NCI-H2227 (cell line): ENCODE measurements around the gene PHLDA2.

Experiments
- DNase-seq: peaks from one replicate; lab custom pipeline; 2025; ENCODE audit not compliant: unreplicated experiment; lab: John Stamatoyannopoulos, UW

PHLDA2 gene

DNA sequence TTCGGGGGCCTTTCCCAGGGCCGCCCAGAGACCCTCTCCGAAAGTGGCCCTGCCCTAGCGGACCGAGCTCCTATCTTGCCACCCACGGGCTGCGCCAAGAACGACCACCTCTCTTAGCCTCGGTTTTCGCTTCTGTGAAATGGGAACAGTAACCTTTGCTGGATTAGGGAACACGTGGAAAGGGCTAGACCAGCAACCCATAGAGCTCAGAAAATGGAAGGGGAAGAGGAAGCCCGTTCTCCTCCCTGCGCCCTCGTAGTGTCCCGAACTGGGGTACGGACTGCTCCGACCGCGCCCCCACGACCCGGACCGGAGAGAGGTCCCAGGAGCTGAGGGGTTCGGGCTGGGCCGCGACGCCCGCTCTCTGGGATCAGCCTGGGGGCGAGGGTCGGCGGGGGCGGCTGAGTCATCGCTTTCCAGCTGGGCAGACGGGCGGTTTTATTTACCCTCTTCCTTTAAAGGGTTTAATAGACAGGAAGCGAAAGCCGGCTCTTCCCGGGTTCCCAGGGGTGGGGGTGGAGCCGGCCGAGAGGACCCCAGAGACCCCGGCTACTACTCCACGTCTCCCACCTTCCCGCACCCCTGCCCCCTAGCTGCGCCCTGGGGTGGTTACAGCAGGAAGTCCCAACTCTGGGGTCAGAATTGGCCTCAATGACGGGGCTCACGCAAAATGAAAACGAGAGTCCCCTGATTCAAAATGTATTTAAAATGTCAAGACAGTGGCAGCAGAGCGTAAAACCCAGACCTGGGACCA lies 907 bp upstream of the PHLDA2 start:
- DNase-seq, result peak; percentile 42

DNA sequence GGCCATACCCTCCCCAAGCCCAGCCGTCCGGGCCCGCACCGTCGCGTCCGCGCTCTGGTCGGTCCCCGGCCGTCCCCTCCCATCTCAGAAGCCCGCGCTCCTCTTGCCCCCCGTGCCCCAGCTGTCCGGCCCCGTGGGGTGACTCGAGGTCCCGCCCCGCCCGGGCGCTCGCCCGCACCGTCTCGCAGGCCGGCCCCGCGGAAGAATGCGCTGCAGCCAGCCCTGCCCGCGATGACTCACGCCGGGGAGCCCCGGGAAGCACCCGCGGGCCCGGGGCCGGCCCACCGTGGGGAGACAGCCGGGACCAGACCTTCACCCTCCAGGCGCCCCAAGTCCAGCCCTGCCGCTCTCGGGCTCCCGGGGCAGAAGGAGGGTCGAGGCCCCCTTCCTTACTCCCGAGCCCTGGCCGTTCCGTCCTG lies 320 bp upstream of the PHLDA2 start:
- peak; percentile 62 for DNase-seq

DNA sequence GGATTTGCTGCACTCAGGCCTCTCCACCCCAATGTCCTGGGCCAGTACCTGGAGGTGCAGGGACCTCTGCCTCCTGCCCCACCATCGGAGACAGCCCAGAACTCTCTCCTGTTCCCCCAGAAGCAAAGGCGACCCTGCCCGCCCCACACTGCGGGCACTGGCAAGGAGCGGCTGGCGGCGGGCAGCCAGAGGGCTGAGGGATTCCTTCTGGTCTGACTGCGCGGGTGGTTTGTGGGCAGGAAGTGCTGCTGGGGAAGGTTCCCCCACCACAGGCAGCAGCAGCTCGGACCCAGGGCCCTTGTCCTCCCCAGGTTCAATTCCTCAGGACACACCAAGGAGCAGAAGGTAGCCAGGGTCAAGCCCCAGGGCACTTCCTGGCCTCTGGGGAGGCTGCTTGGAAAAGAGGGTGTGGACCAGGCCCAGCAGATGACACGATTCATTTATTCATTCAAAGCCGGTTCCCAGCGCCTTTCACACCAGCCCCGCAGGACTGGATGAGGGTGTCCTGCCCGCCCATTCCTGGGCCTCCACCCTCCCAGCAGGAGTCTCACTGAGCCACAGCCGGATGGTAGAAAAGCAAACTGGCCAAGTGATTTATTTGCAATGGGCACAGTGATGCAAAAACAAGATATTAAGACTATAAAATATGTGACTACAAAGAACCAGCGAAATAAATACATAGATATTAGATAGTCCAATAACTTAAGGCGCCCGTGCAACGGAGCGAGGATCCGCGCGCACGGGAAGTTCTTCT lies 1.2 kb downstream of the PHLDA2 start:
- DNase-seq, result peak; percentile 33

DNA sequence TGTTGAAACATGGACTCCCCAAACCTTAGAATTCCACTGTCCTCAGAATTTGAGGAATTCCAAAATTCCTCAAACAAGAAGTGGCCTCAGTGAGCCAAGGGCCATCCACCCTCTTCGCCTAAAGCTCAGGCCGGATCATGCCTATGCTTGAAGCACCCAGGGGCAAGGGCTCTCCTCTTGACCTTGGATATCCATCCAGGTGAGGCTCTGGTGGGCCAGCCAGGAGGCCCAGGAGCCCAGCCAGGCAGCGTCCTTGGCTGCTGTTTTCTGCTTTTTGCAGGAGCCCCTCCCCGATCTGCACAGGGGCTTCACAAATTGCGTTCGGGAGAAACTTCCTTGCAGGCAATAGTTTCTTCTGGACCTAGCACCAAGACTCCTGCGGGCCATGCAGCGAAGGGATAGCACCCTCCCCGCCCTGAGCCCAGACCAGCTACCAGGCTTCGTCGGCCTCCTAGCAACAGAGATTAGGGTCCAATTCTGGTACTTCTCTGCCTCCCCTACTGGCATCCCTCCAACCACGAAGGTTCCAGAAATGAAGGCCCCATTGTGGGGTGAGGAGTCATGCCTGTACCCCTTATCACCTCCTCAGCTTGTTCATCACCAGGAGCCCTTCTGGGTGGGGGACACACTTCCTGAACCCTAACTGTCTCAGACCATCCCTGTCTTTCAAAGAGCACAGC lies 2.0 kb downstream of the PHLDA2 start:
- DNase-seq, result no peak

DNA sequence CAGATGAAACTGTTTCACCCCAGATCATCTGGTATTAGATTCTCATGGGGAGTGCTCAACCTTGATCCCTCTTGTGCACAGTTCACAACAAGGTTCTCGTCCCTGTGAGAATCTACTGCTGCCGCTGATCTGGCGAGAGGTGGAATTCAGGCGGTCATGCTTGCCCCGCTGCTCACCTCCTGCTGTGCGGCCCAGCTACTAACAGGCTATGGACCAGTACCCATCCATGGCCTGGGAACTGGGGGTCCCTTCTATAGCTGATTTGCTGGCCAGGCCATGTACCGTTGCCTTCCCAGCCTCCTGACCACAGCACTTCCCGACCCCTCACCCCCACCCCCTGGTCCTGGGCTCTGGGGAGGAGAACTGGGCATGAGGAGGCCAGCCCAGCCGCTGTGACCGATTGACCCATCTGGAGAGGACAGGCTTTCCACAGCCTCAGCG lies 2.6 kb downstream of the PHLDA2 start:
- DNase-seq, result no peak

DNA sequence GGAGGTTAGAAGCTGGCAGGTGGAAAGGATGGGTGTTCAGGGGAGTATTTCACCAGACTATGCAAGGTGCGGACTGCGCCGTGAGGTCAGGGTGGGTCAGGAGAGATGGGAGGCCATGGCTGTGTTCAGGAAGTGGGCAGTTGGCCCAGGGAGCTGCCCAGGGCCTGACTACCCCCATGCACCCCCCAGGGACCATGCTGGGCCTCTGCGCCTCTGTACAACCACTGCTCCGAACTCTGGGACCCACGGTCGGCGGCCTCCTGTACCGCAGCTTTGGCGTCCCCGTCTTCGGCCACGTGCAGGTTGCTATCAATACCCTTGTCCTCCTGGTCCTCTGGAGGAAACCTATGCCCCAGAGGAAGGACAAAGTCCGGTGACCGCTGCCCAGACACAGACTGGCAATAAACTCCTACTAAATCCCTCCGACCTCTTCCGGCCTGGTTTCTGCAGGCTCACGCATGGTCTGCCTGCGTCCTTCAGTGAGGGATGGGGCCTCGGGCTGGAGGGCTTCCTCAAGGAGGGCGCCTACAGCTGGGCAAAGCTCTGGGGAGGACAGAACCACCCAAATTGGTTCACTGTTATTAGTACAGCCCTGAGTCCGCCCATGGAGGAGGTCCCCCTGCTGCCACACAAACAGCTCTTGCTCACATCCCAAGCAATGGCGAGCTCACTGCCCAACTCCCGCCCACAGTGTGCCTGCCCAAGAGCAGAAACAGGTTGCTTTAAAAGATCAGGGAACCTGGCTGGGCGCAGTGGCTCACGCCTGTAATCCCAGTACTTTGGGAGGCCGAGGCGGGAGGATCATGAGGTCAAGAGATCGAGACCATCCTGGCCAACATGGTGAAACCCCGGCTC lies 4.2 kb downstream of the PHLDA2 start:
- DNase-seq, result no peak

DNA sequence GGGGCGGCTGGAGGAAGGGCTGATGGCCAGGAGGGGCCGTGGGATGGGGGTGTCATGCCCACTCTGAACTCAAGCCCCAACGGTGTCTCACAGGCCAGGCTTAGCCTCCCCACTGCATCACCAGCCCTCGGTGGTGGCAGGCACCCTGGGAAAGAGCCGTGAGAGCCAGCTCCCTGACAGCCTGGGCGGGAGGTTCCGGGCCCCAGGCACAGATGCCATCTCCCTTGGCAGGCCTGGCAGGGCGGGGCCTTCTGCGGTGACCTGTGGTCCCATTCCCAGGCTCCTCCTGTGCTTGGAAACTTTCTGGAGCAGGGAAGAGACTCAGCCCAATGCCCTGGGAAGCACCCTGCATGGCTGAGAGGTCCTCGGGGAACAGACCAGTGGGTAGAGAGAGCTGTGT lies 4.8 kb downstream of the PHLDA2 start:
- no peak for DNase-seq

DNA sequence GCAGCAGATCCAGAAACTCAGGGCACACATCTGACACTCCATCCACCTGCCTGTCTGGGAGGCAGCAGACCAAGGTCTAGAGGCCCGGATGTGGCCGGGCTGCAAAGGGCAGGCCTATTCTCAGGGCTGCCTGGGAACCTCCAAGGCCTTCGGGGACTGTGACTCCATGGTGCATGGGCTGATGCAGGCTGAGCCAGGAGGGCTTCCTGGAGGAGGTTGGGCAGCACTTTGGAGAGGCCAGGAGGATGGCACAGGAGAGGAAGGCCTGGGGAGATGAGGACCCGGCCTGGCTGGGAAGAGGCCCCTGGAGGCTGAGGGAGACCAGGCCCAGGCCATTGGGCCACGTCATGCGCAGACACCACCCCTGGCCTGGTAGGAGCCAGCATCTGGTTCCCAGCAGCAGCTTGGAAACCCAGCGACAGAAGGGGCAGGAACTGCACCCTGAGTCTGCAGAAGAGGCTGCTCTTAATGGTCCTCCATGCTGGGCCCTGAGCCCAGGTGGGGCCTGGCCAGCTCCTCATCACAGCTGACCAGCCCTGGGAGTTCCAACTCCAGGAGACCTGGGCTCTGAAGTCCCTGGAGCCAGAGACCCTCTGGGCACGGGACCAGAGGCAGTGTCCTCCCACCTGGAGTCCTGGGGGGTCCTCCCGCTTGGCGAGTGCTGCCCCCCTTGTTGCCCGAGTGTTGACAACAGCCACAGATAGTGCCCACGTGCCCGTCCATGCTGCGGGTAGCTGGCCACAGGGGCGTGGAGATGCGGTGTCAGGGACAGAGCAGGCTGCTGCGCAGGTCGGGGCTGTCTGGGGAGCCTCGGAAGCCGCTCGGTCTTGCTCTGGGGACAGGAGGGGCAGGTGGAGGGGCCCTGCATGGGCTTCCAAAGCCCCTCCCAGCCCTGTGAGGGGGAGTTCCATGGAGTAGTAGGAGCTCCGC lies 5.5 kb downstream of the PHLDA2 start:
- no peak for DNase-seq

DNA sequence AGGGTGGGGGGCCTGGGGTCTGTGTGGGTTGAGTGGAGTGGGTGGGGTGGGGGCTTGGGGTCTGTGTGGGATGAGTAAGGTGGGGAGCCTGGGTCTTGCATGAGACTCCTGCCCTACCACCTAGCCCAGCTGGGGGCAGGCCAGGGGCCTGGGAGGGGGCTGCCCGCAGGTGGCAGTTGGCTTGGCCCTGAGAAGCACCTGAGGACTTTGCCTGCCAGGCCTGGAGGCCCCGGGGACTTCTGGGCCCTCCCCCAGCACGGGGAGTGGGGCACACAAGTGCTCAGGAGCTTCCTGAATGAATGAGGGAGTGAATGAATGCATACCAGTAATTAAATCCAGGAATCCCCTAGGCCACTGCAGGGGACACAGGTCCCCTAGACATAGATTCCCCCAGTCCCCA lies 6.6 kb downstream of the PHLDA2 start:
- DNase-seq, result no peak

DNA sequence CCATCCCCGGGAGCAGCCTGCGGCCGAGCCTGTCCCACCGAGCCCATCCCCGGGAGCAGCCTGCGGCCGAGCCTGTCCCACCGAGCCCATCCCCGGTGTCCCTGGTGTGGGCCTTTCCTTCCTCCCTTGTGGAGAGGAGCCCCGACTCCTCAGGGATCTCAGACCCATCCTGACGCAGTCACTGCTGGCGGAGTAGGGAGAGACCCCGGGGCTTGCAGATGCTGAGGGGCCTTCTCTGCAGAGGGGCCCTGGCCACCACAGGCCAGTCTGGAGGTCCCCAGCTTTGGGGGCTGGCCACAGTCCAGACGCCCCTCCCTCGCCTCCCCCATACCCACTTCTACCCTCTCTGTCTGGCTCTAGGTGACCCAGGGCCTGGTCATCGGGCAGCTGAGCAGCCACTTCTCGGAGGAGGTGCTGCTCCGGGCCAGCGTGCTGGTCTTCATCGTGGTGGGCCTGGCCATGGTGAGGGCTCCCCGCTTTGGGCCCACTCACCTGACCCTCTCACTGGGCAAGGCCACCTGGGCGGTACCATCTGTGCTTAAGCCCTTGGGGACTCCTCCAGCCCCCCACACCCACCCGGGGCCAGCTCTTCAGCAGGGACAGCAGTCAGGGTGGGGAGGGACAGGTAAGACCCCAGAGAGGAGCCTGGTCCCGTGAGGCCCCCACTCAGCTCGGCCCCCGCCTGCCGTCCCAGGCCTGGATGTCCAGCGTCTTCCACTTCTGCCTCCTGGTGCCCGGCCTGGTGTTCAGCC lies 7.3 kb downstream of the PHLDA2 start:
- no peak for DNase-seq

DNA sequence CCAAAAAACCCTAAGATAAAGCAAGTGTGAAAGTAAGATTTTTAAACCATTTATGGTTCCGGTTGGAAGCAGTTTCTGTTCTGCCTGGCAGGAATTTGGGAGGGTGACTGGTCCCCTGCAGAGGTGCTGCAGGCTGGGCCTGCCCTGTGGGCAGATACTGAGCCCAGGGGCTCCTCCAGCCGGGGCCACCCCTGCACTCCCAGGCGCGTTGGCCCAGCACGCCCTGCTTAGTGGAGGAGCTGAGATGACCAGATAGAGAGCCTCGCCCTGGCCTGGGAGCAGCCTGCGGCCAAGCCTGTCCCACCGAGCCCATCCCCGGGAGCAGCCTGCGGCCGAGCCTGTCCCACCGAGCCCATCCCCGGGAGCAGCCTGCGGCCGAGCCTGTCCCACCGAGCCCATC lies 8.0 kb downstream of the PHLDA2 start:
- no peak for DNase-seq

DNA sequence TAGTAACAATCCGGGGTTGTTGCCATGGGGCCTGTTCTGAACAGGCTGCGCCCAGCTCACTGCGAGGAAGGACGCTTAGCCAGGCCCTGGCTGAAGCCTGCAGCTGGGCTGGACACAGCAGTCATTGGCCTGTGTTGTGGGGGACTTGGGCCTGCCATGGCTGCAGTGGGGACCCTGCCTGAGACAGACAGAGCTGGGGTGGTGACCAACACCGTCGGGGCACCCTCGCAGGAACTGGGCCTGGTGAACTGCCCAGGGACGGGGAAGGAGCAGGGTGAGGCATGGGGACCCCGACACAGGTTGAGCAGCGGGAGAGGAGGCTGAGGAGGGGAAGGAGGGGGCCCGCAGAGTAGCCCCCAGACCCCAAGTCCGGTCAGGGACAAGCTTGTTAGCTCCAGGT lies 8.9 kb downstream of the PHLDA2 start:
- no peak for DNase-seq

DNA sequence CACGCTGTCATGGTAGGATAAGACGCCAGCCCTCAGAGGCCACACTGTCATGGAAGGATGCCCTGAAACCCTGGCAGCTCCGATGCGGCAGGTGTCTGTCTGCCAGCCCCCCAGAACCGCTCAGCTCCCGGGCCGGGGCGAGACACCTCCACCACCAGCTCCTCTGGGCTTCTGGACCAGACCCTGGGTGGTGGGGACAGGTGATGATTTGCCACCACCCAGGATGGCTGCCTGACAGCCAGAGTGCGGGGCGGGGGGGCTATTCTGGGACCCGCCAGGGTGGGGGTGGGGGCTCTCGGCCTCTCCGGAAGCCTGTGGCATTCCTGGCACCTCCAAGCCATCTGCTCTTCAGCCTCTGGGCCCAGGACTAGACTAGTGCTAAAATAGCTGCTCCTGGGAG lies 9.4 kb downstream of the PHLDA2 start:
- DNase-seq, result no peak

DNA sequence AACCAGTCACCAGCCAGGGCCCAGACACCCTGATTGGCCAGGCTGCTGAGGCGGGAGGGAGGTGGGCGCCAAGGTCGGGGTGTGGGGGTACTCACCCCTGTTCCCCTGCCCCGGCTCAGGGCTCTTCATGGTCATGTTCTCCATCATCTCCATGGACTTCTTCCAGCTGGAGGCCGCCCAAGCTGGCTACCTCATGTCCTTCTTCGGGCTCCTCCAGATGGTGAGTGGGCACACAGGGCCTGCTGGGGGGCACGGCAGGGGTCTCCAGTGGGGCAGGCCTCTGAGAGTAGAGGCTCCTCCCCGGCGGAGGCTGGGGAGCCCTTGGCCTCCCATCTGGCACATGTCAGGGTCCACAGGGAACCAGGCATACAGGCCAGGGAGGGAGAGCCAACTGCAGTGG lies 10.0 kb downstream of the PHLDA2 start:
- no peak for DNase-seq

DNA sequence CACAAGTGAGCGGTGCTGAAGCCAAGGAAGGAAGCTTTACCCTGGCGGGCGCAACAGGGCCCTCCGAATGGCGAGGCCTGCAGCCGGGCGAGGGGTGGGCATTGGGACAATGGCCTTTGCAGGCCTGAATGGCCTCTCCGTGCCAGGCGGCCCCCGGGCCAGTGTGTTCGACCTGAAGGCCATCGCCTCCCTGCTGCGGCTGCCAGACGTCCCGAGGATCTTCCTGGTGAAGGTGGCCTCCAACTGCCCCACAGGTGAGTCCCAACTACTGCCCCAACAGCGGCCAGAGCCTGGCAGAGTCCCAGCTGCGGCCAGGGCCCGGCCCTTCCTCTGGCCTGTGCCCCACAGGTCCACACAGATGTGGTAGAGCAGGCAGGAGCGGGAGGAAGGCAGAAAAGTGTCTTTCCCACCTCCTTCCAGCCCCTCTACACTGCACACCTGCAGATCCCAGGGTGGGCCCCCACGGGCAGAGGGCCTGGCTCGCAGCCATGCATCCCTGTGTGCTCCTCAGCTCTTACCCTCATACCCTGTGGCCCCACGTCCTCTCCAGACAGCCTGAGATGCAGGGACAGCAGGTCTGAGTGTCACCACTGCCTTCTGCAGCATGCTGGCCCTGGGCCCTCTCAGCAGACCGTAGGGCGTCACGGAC lies 11.3 kb downstream of the PHLDA2 start:
- DNase-seq, result no peak

DNA sequence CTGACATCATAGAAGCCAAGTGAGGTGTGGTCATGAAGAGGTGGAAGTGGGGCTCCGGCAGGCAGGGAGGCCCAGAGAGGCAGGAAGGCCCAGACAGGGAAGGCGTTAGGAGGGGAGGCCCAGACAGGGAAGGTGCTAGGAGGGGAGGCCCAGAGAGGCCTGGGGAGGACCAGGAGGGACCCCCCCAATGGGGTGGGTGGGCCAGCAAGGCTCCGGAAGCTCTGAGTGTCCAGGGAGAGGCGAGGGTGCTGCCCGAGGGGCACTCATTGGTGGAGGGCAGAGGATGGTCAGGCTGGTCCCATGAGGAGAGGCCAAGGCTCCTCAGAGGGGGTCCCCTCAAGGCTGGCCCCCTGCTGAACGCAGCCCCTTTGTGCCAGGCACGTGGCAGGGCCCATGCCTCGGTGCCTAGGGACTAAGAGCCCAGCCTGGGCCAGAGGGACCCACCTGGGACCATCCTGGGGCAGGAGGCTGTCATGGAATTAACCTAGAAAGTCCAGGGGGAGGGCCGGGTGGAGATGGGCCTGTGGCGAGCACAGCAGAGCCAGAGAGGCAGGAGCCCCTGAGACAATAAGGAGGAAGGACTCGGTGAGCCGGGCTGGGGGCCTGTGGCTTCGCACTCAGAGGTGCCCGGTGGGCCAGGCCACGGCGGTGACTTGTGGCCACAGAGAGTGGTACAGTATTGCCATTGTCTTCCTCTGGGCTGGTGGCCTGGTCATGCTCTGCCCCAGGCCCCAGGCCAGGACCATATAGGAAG lies 12.2 kb downstream of the PHLDA2 start:
- DNase-seq, result no peak

DNA sequence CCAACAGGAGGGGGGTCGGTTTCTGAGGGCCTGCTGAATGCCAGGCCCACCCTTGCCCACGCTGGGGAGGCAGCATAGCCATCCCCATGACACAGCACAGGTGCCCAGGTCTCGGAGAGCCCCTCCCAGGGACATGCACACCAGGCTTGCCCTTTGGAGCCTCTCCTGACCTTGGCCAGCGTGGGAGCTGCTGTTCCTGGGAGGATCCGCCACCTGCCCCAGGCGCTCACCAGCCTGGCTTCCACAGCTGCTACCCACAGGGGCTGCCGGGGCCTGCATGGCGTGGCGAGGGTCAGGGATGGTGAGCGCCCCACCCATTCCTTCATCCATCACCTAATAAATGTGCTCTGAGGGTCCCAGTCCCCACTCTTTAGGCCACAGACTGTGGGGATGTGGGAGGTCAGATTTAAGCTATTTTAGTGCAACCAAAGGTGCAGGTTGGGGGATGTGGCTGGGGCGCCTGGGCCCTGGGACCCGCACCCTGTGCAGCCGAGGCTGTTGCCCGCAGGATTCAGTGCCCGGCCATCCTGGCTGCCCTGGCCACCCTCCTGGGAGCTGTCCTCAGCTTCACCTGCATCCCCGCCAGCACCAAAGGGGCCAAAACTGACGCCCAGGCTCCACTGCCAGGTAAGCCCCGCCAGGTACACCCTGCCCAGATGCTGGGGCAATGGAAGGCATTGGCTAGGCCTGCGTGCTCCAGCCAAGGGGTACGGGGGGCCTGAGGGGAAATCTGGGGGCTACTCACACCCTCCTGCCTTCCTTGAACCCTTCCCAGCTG lies 12.9 kb downstream of the PHLDA2 start:
- no peak for DNase-seq
